Upper lobe of left lung (tissue), 6 donors: ENCODE measurements around the gene RBP5. TPM values are rescaled to one million over a fixed set of nuclear protein-coding genes. Genes with fewer than 3 reads are reported as not detected.

Experiments
- ATAC-seq, 2 donors: fragments of 200-7000 bp; cut with Tn5 transposase; one replicate each; pipeline ENCODE4 v1.9.1; 2022; ENCODE audit warnings: mild to moderate bottlenecking in 2 of 2, moderate library complexity in 2 of 2; ENCODE audit not compliant: low FRiP score in 2 of 2
- DNase-seq, 2 donors: peaks; one replicate each; pipeline ENCODE4 v3.0.0-alpha.2; 2019 to 2020
- H3K27ac ChIP-seq, 4 donors: fragments of 200-600 bp; sonication (generic); one replicate each; pipeline ENCODE4 v1.5.1; 2016 to 2019
- H3K27me3 ChIP-seq, 4 donors: fragments of 200-600 bp; sonication (generic); one replicate each; pipeline ENCODE4 v1.5.1; 2017 to 2019
- H3K36me3 ChIP-seq, 4 donors: fragments of 200-600 bp; sonication (generic); one replicate each; pipeline ENCODE4 v1.5.1; 2016 to 2019
- H3K4me1 ChIP-seq, 4 donors: fragments of 200-600 bp; sonication (generic); one replicate each; pipeline ENCODE4 v1.5.1; 2018 to 2019
- H3K4me3 ChIP-seq, 4 donors: fragments of 200-600 bp; sonication (generic); one replicate each; pipeline ENCODE4 v1.5.1; 2017 to 2019; ENCODE audit warnings: mild to moderate bottlenecking in 2 of 4, moderate library complexity in 1 of 4
- H3K9me3 ChIP-seq, 4 donors: fragments of 200-600 bp; sonication (generic); one replicate each; pipeline ENCODE4 v1.5.1; 2018 to 2019
- EP300 ChIP-seq, 4 donors: sonication (generic); formaldehyde crosslinking; IDR thresholded peaks; one replicate each; pipeline ENCODE4 v1.5.1; 2017; ENCODE audit warnings: antibody characterized with exemption in 4 of 4, control low read depth in 2 of 4
- POLR2A ChIP-seq, 4 donors: fragments of 450-650 bp; IDR thresholded peaks; one replicate each; pipeline ENCODE4 v1.5.1; 2016 to 2017; ENCODE audit warnings: antibody characterized with exemption in 4 of 4, mild to moderate bottlenecking in 2 of 4
- POLR2AphosphoS5 ChIP-seq, 2 donors: sonication (generic); formaldehyde crosslinking; IDR thresholded peaks; one replicate each; pipeline ENCODE4 v1.5.1; 2017; ENCODE audit warnings: antibody characterized with exemption in 2 of 2
- WGBS, 2 donors: methylation state at CpG; one replicate each; pipeline ENCODE4 v1.1.5; 2017 to 2018; 5-methylcytosine and 5-hydroxymethylcytosine counted together
- total RNA-seq, 6 donors: library from RNA; depleted of rRNA in 4 of 6; stranded (reverse); fragments of >200 nt in 4 of 6; gene quantifications; one replicate each; pipeline versions ENCODE4 v1.1.0 to v1.2.1, GENCODE V29; 2016 to 2021
- TF ChIP-seq, protein P1 (sequence below), 6 experiments: fragments of 450-650 bp in 4 of 6; fragments of 200-600 bp in 2 of 6; sonication (generic) in 2 of 6; IDR thresholded peaks; one replicate each; pipeline ENCODE4 v1.5.1; 2016 to 2019; ENCODE audit warnings: antibody characterized with exemption in 6 of 6
- donor health status: DM: no; HTN: no; CAD: no; lungs with moderate emphysema.
- donor health status: DM: no; HTN: yes; CAD: no; lungs with severe emphysema.

RBP5 gene
- total RNA-seq, 6 donors from 2014 or later, result 1.8 to 6.9 TPM; not detected in 4

- H3K4me3 ChIP-seq, result no peak overlapping the region
- no peak overlapping the region for H3K27ac ChIP-seq
- 76 to 82% methylated on average over 8 to 9 of the region's 10 CpGs for WGBS, 2 donors
- H3K4me1 ChIP-seq, result peaks cover 0 to 23% (median 11%) of the 10 kb centered on the region in 4 donors
- ATAC-seq (no peak), DNase-seq (peak in 1 of 2 donors; percentile 50)
- TF ChIP-seq POLR2AphosphoS5 (IDR thresholded peaks at IDR 0.05), result no peak
- TF ChIP-seq, protein P1, sequence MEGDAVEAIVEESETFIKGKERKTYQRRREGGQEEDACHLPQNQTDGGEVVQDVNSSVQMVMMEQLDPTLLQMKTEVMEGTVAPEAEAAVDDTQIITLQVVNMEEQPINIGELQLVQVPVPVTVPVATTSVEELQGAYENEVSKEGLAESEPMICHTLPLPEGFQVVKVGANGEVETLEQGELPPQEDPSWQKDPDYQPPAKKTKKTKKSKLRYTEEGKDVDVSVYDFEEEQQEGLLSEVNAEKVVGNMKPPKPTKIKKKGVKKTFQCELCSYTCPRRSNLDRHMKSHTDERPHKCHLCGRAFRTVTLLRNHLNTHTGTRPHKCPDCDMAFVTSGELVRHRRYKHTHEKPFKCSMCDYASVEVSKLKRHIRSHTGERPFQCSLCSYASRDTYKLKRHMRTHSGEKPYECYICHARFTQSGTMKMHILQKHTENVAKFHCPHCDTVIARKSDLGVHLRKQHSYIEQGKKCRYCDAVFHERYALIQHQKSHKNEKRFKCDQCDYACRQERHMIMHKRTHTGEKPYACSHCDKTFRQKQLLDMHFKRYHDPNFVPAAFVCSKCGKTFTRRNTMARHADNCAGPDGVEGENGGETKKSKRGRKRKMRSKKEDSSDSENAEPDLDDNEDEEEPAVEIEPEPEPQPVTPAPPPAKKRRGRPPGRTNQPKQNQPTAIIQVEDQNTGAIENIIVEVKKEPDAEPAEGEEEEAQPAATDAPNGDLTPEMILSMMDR (IDR thresholded peaks at IDR 0.05), result no peak
- TF ChIP-seq POLR2A (IDR thresholded peaks at IDR 0.05), result no peak
- no peak for TF ChIP-seq EP300 (IDR thresholded peaks at IDR 0.05)
- H3K36me3 ChIP-seq, result peaks cover 0 to 20% (median 2%) of the 10 kb centered on the region in 4 donors
- no peaks in the 10 kb centered on the region for H3K9me3 ChIP-seq
- H3K27me3 ChIP-seq, result no peaks in the 10 kb centered on the region
Measured at GRCh38 chr12:7158781-7159609, 30.3 kb upstream of the RBP5 start.

DNA sequence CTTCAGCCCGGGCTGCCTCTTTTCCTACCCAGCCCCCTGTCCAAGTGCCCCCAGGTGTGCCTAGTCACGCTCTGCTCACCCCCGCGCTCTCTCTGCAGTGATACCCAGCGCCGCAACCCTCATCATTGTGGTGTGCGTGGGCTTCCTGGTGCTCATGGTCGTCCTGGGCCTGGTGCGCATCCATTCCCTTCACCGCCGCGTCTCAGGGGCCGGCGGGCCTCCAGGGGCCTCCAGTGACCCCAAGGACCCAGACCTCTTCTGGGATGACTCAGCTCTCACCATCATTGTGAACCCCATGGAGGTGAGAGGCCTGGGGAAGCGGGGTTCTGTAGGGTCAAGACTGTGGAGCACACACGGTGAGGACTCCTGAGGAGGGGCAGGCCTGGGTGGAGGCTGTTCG, 28.7 kb upstream of the RBP5 start:
- peak in 1 of 2 donors; percentile 59 for DNase-seq

DNA sequence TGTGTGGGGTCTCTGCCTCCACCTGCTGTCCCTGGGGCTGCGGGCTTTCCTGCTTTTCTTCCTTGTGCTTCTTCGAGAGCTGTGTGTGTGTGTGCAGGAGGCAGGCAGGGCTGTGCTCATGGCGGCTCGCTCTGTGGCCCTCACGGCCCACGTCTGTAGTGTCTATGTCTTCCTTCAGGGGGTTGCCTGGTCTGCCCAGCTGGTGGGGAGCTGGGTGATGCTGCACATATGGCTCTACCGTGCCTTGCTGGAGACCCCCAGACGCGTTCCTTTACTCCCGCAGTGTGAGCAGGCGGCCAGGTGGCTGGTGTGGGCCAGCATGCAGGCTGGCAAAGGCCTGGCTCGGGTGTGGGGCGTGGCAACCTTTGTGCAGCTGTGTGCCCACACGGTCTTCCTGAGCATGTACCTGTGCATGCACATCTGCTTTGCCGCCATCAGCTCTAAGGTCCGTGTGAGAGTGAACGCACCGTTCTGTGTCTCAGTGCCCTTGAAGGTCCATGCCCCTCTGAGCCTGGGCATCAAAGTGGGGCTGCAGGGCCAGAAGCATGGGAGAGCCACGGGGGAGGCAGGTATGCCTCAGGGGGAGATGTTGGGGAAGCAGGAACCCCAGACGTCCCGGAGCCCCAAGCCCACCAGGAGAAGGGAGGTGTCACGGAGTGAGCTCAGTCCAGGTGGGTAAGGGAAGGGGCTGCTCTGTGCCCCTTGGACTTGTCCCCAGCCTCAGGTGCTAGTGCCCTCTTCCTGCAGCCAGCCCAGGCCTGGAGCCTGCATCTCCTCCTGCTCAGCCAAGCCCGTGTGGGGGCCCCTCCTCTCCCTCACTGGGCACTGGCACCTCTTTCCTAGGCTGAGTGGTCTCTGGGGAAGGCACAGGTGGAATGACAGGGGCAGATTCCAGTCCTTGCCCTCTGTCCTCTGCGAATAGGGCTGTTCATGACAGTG, 27.8 kb upstream of the RBP5 start:
- DNase-seq (peak in 1 of 2 donors; percentile 64), ATAC-seq (peak in 1 of 2 donors; percentile 2)
- peak overlapping the region in 2 of 4 donors; percentile 42 to 56 for H3K27ac ChIP-seq
- H3K9me3 ChIP-seq, result no peaks in the 10 kb centered on the region
- peak overlapping the region in 3 of 4 donors; percentile 25 to 43 (median 36) for H3K4me3 ChIP-seq
- peaks cover 0 to 36% (median 11%) of the 10 kb centered on the region in 4 donors for H3K4me1 ChIP-seq
- no peaks in the 10 kb centered on the region for H3K27me3 ChIP-seq
- H3K36me3 ChIP-seq, result peaks cover 0 to 34% (median 2%) of the 10 kb centered on the region in 4 donors
- TF ChIP-seq, protein P1 (IDR thresholded peaks at IDR 0.05), result no peak
- TF ChIP-seq POLR2A (IDR thresholded peaks at IDR 0.05) (no peak), EP300 (IDR thresholded peaks at IDR 0.05) (no peak), POLR2AphosphoS5 (IDR thresholded peaks at IDR 0.05) (no peak)
- WGBS, 2 donors, result 79 to 83% methylated on average over 16 to 23 of the region's 24 CpGs

More for the DNA sequence above, 28.7 kb upstream of the RBP5 start:
- TF ChIP-seq EP300 (IDR thresholded peaks at IDR 0.05) (no peak), POLR2AphosphoS5 (IDR thresholded peaks at IDR 0.05) (no peak), POLR2A (IDR thresholded peaks at IDR 0.05) (no peak)
- TF ChIP-seq, protein P1 (IDR thresholded peaks at IDR 0.05), result no peak
- Histone ChIP-seq H3K4me1 (peaks cover 0 to 36% (median 11%) of the 10 kb centered on the region in 4 donors), H3K27ac (no peak overlapping the region), H3K27me3 (no peaks in the 10 kb centered on the region), H3K36me3 (peaks cover 0 to 31% (median 2%) of the 10 kb centered on the region in 4 donors), H3K4me3 (no peak overlapping the region), H3K9me3 (no peaks in the 10 kb centered on the region)
- 91 to 93% methylated on average over 17 of the region's 17 CpGs for WGBS, 2 donors
- no peak for ATAC-seq

- no peaks in the 10 kb centered on the region for H3K27me3 ChIP-seq
- peak overlapping the region in 3 of 4 donors; percentile 25 to 43 (median 36) for H3K4me3 ChIP-seq
- peak; percentile 17 to 81 for ATAC-seq
- peak overlapping the region; percentile 0 to 56 (median 32) for H3K27ac ChIP-seq
- TF ChIP-seq POLR2A (IDR thresholded peaks at IDR 0.05) (peak in 1 of 4 donors; percentile 75), EP300 (IDR thresholded peaks at IDR 0.05) (peak in 1 of 4 donors; percentile 27), POLR2AphosphoS5 (IDR thresholded peaks at IDR 0.05) (peak in 1 of 2 donors; percentile 31)
- TF ChIP-seq, protein P1 (IDR thresholded peaks at IDR 0.05), result no peak
- WGBS, 2 donors, result 57 to 93% methylated on average over 2 to 8 of the region's 8 CpGs
- H3K4me1 ChIP-seq, result peaks cover 0 to 36% (median 14%) of the 10 kb centered on the region in 4 donors
- DNase-seq, result peak; percentile 75 to 87
- no peaks in the 10 kb centered on the region for H3K9me3 ChIP-seq
- H3K36me3 ChIP-seq, result peaks cover 0 to 44% (median 7%) of the 10 kb centered on the region in 4 donors
Measured at GRCh38 chr12:7155471-7156034, 26.9 kb upstream of the RBP5 start.
